HCT116 (cell line): ENCODE results near the gene ARHGAP19. TPM values are rescaled to one million over a fixed set of nuclear protein-coding genes. Genes with fewer than 3 reads are reported as not detected.
A peak's percentile ranks its signal among the peaks of the same experiment; 100 is the strongest.

Source experiments
- ATAC-seq: fragments of 200-7000 bp; cut with Tn5 transposase; 2 replicates; pipeline ENCODE4 v1.9.1; 2020; ENCODE audit warnings: mild to moderate bottlenecking, moderate library complexity
- BruUV-seq: library from RNA; stranded (reverse); fragments of 400-500 nt; replicated peaks from 2 replicates; lab custom pipeline; 2021; lab: Mats Ljungman, UMichigan
- CTCF ChIA-PET: fragments of 300-600 bp; sonication (Branson Sonifier 250); formaldehyde crosslinking; loops from one replicate; lab custom pipeline; 2021; ENCODE audit warnings: antibody characterized with exemption; lab: Charles Lee
- POLR2A ChIA-PET: fragments of 300-600, 350-600 bp; sonication (Branson Sonifier 250); formaldehyde crosslinking; loops from one replicate; lab custom pipeline; 2021; ENCODE audit warnings: antibody characterized with exemption; lab: Charles Lee
- RAD21 ChIA-PET, 2 experiments: fragments of 300-600 bp; sonication (Branson Sonifier 250); formaldehyde crosslinking; loops; one replicate each; lab custom pipeline; 2023; ENCODE audit warnings: low total read pairs in 2 of 2; ENCODE audit not compliant: uncharacterized antibody in 2 of 2, unreplicated experiment in 2 of 2, low non-redundant PET in 1 of 2; lab: Charles Lee
- DNase-seq: peaks from one replicate; pipeline ENCODE4 v3.0.0-alpha.2; 2010; ENCODE audit warnings: low read depth, low spot score
- H2AFZ ChIP-seq: fragments of 200-600 bp; shearing (Covaris generic), sonication (generic); 2 replicates; pipeline ENCODE4 v1.6.1; 2017; ENCODE audit warnings: low read depth, mixed run types, mixed read lengths, antibody characterized with exemption, low read length; ENCODE audit not compliant: poor library complexity, severe bottlenecking
- H3K27ac ChIP-seq: 2 replicates; pipeline ENCODE4 v1.5.1; 2012; ENCODE audit warnings: low read depth, low read length
- H3K27me3 ChIP-seq: fragments of 200-600 bp; sonication (generic); 2 replicates; pipeline ENCODE4 v1.6.1; 2016; ENCODE audit warnings: mixed run types, low read length, mixed read lengths; ENCODE audit not compliant: insufficient read depth
- H3K36me3 ChIP-seq, 2 experiments: fragments of 200-500 bp in 1 of 2; fragments of 200-600 bp in 1 of 2; sonication (Bioruptor generic) in 1 of 2; sonication (generic) in 1 of 2; 2 replicates each; pipeline versions ENCODE4 v1.5.1 to v1.6.1; 2014 to 2016; ENCODE audit warnings: low read length in 2 of 2, inconsistent platforms in 1 of 2, mixed read lengths in 1 of 2, mixed run types in 1 of 2; ENCODE audit not compliant: insufficient read depth in 2 of 2, control insufficient read depth in 1 of 2
- H3K4me1 ChIP-seq, 2 experiments: fragments of 200-600 bp in 1 of 2; sonication (generic) in 1 of 2; 2 replicates each; pipeline versions ENCODE4 v1.5.1 to v1.6.1; 2012 to 2017; ENCODE audit warnings: low read length in 2 of 2, inconsistent platforms in 1 of 2, mild to moderate bottlenecking in 1 of 2, mixed read lengths in 1 of 2, mixed run types in 1 of 2, moderate library complexity in 1 of 2; ENCODE audit not compliant: insufficient read depth in 2 of 2, control insufficient read depth in 1 of 2
- H3K4me2 ChIP-seq: fragments of 200-600 bp; sonication (generic); 2 replicates; pipeline ENCODE4 v1.6.1; 2017; ENCODE audit warnings: mixed run types, low read length, mixed read lengths
- H3K4me3 ChIP-seq, 2 experiments: fragments of 200-600 bp in 1 of 2; sonication (generic) in 1 of 2; replicated peaks in 1 of 2; 2 replicates each; pipeline ENCODE4 v1.5.1; 2011 to 2016; ENCODE audit warnings: low read length in 2 of 2, control low read depth in 1 of 2, low read depth in 1 of 2, mild to moderate bottlenecking in 1 of 2, mixed read lengths in 1 of 2, mixed run types in 1 of 2
- H3K79me2 ChIP-seq: fragments of 200-600 bp; sonication (generic); 2 replicates; pipeline ENCODE4 v1.6.1; 2017; ENCODE audit warnings: mild to moderate bottlenecking, mixed run types, low read length, moderate library complexity, mixed read lengths; ENCODE audit not compliant: insufficient read depth
- H3K9ac ChIP-seq: fragments of 200-600 bp; sonication (generic); 2 replicates; pipeline ENCODE4 v1.6.1; 2016; ENCODE audit warnings: low read length, mixed read lengths
- H3K9me2 ChIP-seq: fragments of 200-600 bp; sonication (generic), shearing (Covaris generic); 2 replicates; pipeline ENCODE4 v1.6.1; 2017; ENCODE audit warnings: mixed run types, mild to moderate bottlenecking, moderate library complexity; ENCODE audit not compliant: insufficient read depth
- H3K9me3 ChIP-seq, 2 experiments: fragments of 200-500 bp in 1 of 2; fragments of 200-600 bp in 1 of 2; sonication (Bioruptor generic) in 1 of 2; sonication (generic) in 1 of 2; 2 replicates each; pipeline ENCODE4 v1.6.1; 2014 to 2017; ENCODE audit warnings: low read length in 2 of 2, mixed read lengths in 2 of 2, inconsistent platforms in 1 of 2, low read depth in 1 of 2, mild to moderate bottlenecking in 1 of 2, mixed run types in 1 of 2, moderate library complexity in 1 of 2; ENCODE audit not compliant: control insufficient read depth in 1 of 2, insufficient read depth in 1 of 2
- H4K20me1 ChIP-seq: fragments of 200-600 bp; sonication (generic), shearing (Covaris generic); 2 replicates; pipeline ENCODE4 v1.6.1; 2017; ENCODE audit warnings: mixed run types, mild to moderate bottlenecking, moderate library complexity; ENCODE audit not compliant: insufficient read depth
- CBX3 ChIP-seq: IDR thresholded peaks from 2 replicates; pipeline ENCODE4 v1.6.1; 2012; ENCODE audit warnings: low read depth
- CEBPB ChIP-seq: IDR thresholded peaks from 2 replicates; pipeline ENCODE4 v1.6.1; 2012; ENCODE audit warnings: low read depth
- CTCF ChIP-seq, 3 experiments: fragments of 200-600 bp in 1 of 3; sonication (generic) in 1 of 3; IDR thresholded peaks in 2 of 3; conservative IDR thresholded peaks in 1 of 3; 2 replicates each; pipeline ENCODE4 v1.5.1; 2012 to 2017; ENCODE audit warnings: low read depth in 2 of 3, low read length in 2 of 3, antibody characterized with exemption in 1 of 3, borderline replicate concordance in 1 of 3, control low read depth in 1 of 3, mild to moderate bottlenecking in 1 of 3, mixed read lengths in 1 of 3, mixed run types in 1 of 3, moderate library complexity in 1 of 3; ENCODE audit not compliant: insufficient read depth in 1 of 3
- EGR1 ChIP-seq: IDR thresholded peaks from 2 replicates; pipeline ENCODE4 v1.6.1; 2012; ENCODE audit warnings: low read depth
- ELF1 ChIP-seq: IDR thresholded peaks from 2 replicates; pipeline ENCODE4 v1.6.1; 2012; ENCODE audit warnings: low read depth, borderline replicate concordance
- EZH2 ChIP-seq: fragments of 200-600 bp; sonication (generic); IDR thresholded peaks from 2 replicates; pipeline ENCODE4 v1.6.1; 2017; ENCODE audit warnings: antibody characterized with exemption, mixed run types
- EZH2phosphoT487 ChIP-seq: fragments of 200-600 bp; IDR thresholded peaks from 2 replicates; pipeline ENCODE4 v1.6.1; 2018; ENCODE audit warnings: antibody characterized with exemption, borderline replicate concordance
- JUND ChIP-seq: IDR thresholded peaks from 2 replicates; pipeline ENCODE4 v1.6.1; 2012
- POLR2A ChIP-seq: IDR thresholded peaks from 2 replicates; pipeline ENCODE4 v1.7.0; 2011; ENCODE audit warnings: borderline replicate concordance; ENCODE audit not compliant: insufficient read depth, insufficient read length; ENCODE audit errors: extremely low read depth
- POLR2AphosphoS5 ChIP-seq: IDR thresholded peaks from 2 replicates; pipeline ENCODE4 v1.6.1; 2011; ENCODE audit warnings: mild to moderate bottlenecking, low read depth, low read length, moderate library complexity
- RAD21 ChIP-seq: IDR thresholded peaks from 2 replicates; pipeline ENCODE4 v1.6.1; 2012; ENCODE audit warnings: low read depth, mild to moderate bottlenecking
- REST ChIP-seq: IDR thresholded peaks from 2 replicates; pipeline ENCODE4 v1.6.1; 2012; ENCODE audit warnings: low read depth
- SIN3A ChIP-seq: IDR thresholded peaks from 2 replicates; pipeline ENCODE4 v1.6.1; 2012; ENCODE audit warnings: low read depth
- SP1 ChIP-seq: IDR thresholded peaks from 2 replicates; pipeline ENCODE4 v1.6.1; 2012; ENCODE audit warnings: low read depth
- TCF7L2 ChIP-seq: IDR thresholded peaks from 2 replicates; pipeline ENCODE4 v1.7.0; 2011; ENCODE audit warnings: borderline replicate concordance, inconsistent platforms; ENCODE audit not compliant: insufficient read depth, insufficient read length; ENCODE audit errors: extremely low read depth
- YY1 ChIP-seq: IDR thresholded peaks from 2 replicates; pipeline ENCODE4 v1.6.1; 2011; ENCODE audit warnings: low read length, low read depth, moderate library complexity, mild to moderate bottlenecking; ENCODE audit not compliant: insufficient replicate concordance; ENCODE audit errors: extremely low read depth
- ZFX ChIP-seq: fragments of 450-650 bp; IDR thresholded peaks from 2 replicates; pipeline ENCODE4 v1.6.1; 2017
- ZNF274 ChIP-seq: fragments of 200-500 bp; sonication (Bioruptor generic); IDR thresholded peaks from 2 replicates; pipeline ENCODE4 v1.6.1; 2014; ENCODE audit warnings: mild to moderate bottlenecking, low read depth, low read length, inconsistent platforms
- intact Hi-C: fragments of 100-400 bp; cut with micrococcal nuclease; formaldehyde crosslinking; loops from 2 replicates; pipeline ENCODE4 v1.10.0; 2022
- total RNA-seq: library from RNA; stranded (reverse); gene quantifications from one replicate; pipeline ENCODE4 v1.2.1, GENCODE V29; 2021; ENCODE audit not compliant: unreplicated experiment
- TF ChIP-seq, protein P1 (sequence below): IDR thresholded peaks from 2 replicates; pipeline ENCODE4 v1.6.1; 2011; ENCODE audit warnings: mild to moderate bottlenecking, low read length, moderate library complexity; ENCODE audit not compliant: insufficient replicate concordance; ENCODE audit errors: extremely low read depth

ARHGAP19 gene
- total RNA-seq, 1 experiment from 2014 or later: 36.8 TPM

GRCh38 chr10:97195706-97196222, 96.7 kb downstream of the ARHGAP19 start:
- peak overlapping the region; percentile 36 for H3K9ac ChIP-seq
- H3K79me2 ChIP-seq: no peaks in the 10 kb centered on the region
- no peak overlapping the region for H2AFZ ChIP-seq
- H3K27ac ChIP-seq: peak overlapping the region; percentile 21; the same call in 1 of the 2 replicates
- no peaks in the 10 kb centered on the region for H3K9me2 ChIP-seq
- H3K27me3 ChIP-seq: no peaks in the 10 kb centered on the region; the same call in 1 of the 2 replicates
- no peaks in the 10 kb centered on the region for H3K36me3 ChIP-seq
- ChIA-PET CTCF (interaction anchor here (0.5 to 2.8 kb wide), 10 partner anchors 8 to 780 kb away, joined by 3 to 21 read pairs (median 5); no protein-coding TSS in a partner anchor), POLR2A (no interaction called here), RAD21 (no interaction called here)
- H3K4me3 ChIP-seq: peak overlapping the region; percentile 29 to 58
- H4K20me1 ChIP-seq: no peaks in the 10 kb centered on the region
- intact Hi-C loops: loop anchor here (2.0 kb wide), 1 partner anchor 57 kb away; no protein-coding TSS in a partner anchor
- DNase-seq (no peak), ATAC-seq (peak; percentile 36)
- BruUV-seq: no TSS peak
- TF ChIP-seq ZFX (no peak), RAD21 (no peak), SIN3A (no peak), ELF1 (no peak), CTCF (IDR thresholded peaks at IDR 0.05 in 2 of 3, conservative IDR thresholded peaks at IDR 0.05 in 1 of 3; ENCODE audit: borderline replicate concordance in 1 of 3, insufficient read depth in 1 of 3, low read depth in 2 of 3, low read length in 2 of 3) (no peak), JUND (no peak), EZH2phosphoT487 (no peak), POLR2A (no peak), EZH2 (no peak), SP1 (no peak), EGR1 (no peak), YY1 (no peak), POLR2AphosphoS5 (no peak), CEBPB (no peak), CBX3 (no peak), TCF7L2 (no peak), REST (no peak), ZNF274 (no peak)
- TF ChIP-seq, protein P1, sequence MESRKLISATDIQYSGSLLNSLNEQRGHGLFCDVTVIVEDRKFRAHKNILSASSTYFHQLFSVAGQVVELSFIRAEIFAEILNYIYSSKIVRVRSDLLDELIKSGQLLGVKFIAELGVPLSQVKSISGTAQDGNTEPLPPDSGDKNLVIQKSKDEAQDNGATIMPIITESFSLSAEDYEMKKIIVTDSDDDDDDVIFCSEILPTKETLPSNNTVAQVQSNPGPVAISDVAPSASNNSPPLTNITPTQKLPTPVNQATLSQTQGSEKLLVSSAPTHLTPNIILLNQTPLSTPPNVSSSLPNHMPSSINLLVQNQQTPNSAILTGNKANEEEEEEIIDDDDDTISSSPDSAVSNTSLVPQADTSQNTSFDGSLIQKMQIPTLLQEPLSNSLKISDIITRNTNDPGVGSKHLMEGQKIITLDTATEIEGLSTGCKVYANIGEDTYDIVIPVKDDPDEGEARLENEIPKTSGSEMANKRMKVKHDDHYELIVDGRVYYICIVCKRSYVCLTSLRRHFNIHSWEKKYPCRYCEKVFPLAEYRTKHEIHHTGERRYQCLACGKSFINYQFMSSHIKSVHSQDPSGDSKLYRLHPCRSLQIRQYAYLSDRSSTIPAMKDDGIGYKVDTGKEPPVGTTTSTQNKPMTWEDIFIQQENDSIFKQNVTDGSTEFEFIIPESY: no peak
- no peaks in the 10 kb centered on the region for H3K9me3 ChIP-seq
- peaks cover 3 to 6% of the 10 kb centered on the region in 2 experiments; a peak in 1 of 4 replicates for H3K4me1 ChIP-seq
- peak overlapping the region; percentile 78 for H3K4me2 ChIP-seq
